H9 (cell line): Measurements from ENCODE around the gene SCGB1C1. TPM values are rescaled to one million over a fixed set of nuclear protein-coding genes. Genes with fewer than 3 reads are reported as not detected.

Experiments
- DNase-seq: peaks from one replicate; pipeline ENCODE4 v3.0.0-alpha.2; 2017
- H2AFZ ChIP-seq: one replicate; pipeline ENCODE4 v1.6.1; 2013; ENCODE audit warnings: mild to moderate bottlenecking, low read length, control low read depth, moderate library complexity
- H2AK5ac ChIP-seq: 2 replicates; pipeline ENCODE4 v1.6.1; 2013; ENCODE audit warnings: low read length, control low read depth, mixed read lengths; ENCODE audit not compliant: insufficient read length
- H2BK120ac ChIP-seq: one replicate; pipeline ENCODE4 v1.6.1; 2013; ENCODE audit warnings: low read depth, mild to moderate bottlenecking, low read length, control low read depth, inconsistent platforms; ENCODE audit not compliant: poor library complexity, severe bottlenecking
- H2BK12ac ChIP-seq: 2 replicates; pipeline ENCODE4 v1.6.1; 2013; ENCODE audit warnings: low read length, control low read depth, mixed read lengths, low read depth; ENCODE audit not compliant: insufficient read length
- H2BK15ac ChIP-seq: 2 replicates; pipeline ENCODE4 v1.6.1; 2013; ENCODE audit warnings: low read depth, low read length, control low read depth
- H2BK20ac ChIP-seq: one replicate; pipeline ENCODE4 v1.6.1; 2013; ENCODE audit warnings: low read depth, mild to moderate bottlenecking, low read length, control low read depth, inconsistent platforms; ENCODE audit not compliant: poor library complexity, severe bottlenecking
- H2BK5ac ChIP-seq: 2 replicates; pipeline ENCODE4 v1.6.1; 2013; ENCODE audit warnings: low read length, control low read depth, mixed read lengths; ENCODE audit not compliant: insufficient read length
- H3K14ac ChIP-seq: 2 replicates; pipeline ENCODE4 v1.6.1; 2013; ENCODE audit warnings: low read length, control low read depth; ENCODE audit not compliant: insufficient read depth
- H3K18ac ChIP-seq: 2 replicates; pipeline ENCODE4 v1.6.1; 2013; ENCODE audit warnings: low read depth, mild to moderate bottlenecking, mixed read lengths, low read length, control low read depth; ENCODE audit not compliant: insufficient read length
- H3K23ac ChIP-seq: 2 replicates; pipeline ENCODE4 v1.6.1; 2013; ENCODE audit warnings: low read length, control low read depth, mixed read lengths, low read depth; ENCODE audit not compliant: insufficient read length
- H3K23me2 ChIP-seq: 2 replicates; pipeline ENCODE4 v1.6.1; 2013; ENCODE audit warnings: low read depth, mild to moderate bottlenecking, mixed read lengths, low read length, control low read depth; ENCODE audit not compliant: insufficient read length, poor library complexity, severe bottlenecking
- H3K27ac ChIP-seq: 2 replicates; pipeline ENCODE4 v1.5.1; 2013; ENCODE audit warnings: low read length, control low read depth, mixed read lengths, low read depth; ENCODE audit not compliant: insufficient read length
- H3K27me3 ChIP-seq: 2 replicates; pipeline ENCODE4 v1.6.1; 2013; ENCODE audit warnings: low read length, control low read depth, inconsistent platforms; ENCODE audit not compliant: insufficient read depth
- H3K4ac ChIP-seq: 2 replicates; pipeline ENCODE4 v1.6.1; 2013; ENCODE audit warnings: low read depth, mild to moderate bottlenecking, control low read depth, inconsistent platforms, low read length, moderate library complexity
- H3K4me1 ChIP-seq: 2 replicates; pipeline ENCODE4 v1.6.1; 2013; ENCODE audit warnings: low read length, control low read depth, inconsistent platforms; ENCODE audit not compliant: insufficient read depth
- H3K4me2 ChIP-seq: 2 replicates; pipeline ENCODE4 v1.6.1; 2013; ENCODE audit warnings: low read length, control low read depth, mixed read lengths; ENCODE audit not compliant: insufficient read length, insufficient read depth
- H3K56ac ChIP-seq: 2 replicates; pipeline ENCODE4 v1.6.1; 2013; ENCODE audit warnings: low read depth, mild to moderate bottlenecking, mixed read lengths, low read length, control low read depth; ENCODE audit not compliant: insufficient read length
- H3K79me1 ChIP-seq: 2 replicates; pipeline ENCODE4 v1.6.1; 2013; ENCODE audit warnings: low read depth, mild to moderate bottlenecking, moderate library complexity, low read length, control low read depth, inconsistent platforms; ENCODE audit not compliant: insufficient read depth, poor library complexity, severe bottlenecking
- H3K79me2 ChIP-seq: 2 replicates; pipeline ENCODE4 v1.6.1; 2013; ENCODE audit warnings: low read length, control low read depth, inconsistent platforms; ENCODE audit not compliant: insufficient read depth
- H3K9ac ChIP-seq: 2 replicates; pipeline ENCODE4 v1.6.1; 2013; ENCODE audit warnings: low read length, control low read depth, mixed read lengths; ENCODE audit not compliant: insufficient read length; ENCODE audit errors: extremely low read depth
- H3K9me3 ChIP-seq: one replicate; pipeline ENCODE4 v1.6.1; 2013; ENCODE audit warnings: low read depth, low read length, inconsistent platforms; ENCODE audit not compliant: control insufficient read depth
- H3T11ph ChIP-seq: one replicate; pipeline ENCODE4 v1.6.1; 2013; ENCODE audit warnings: mild to moderate bottlenecking, low read length, control low read depth, inconsistent platforms
- H4K20me1 ChIP-seq: one replicate; pipeline ENCODE4 v1.6.1; 2013; ENCODE audit not compliant: control insufficient read depth, insufficient read length, insufficient read depth
- H4K5ac ChIP-seq: 2 replicates; pipeline ENCODE4 v1.6.1; 2013; ENCODE audit warnings: low read depth, mild to moderate bottlenecking, mixed read lengths, low read length, control low read depth; ENCODE audit not compliant: insufficient read length
- H4K8ac ChIP-seq: replicated peaks from 2 replicates; pipeline ENCODE4 v1.6.1; 2013; ENCODE audit warnings: low read length, control low read depth, mixed read lengths, low read depth; ENCODE audit not compliant: insufficient read length
- H4K91ac ChIP-seq: 2 replicates; pipeline ENCODE4 v1.6.1; 2013; ENCODE audit warnings: low read depth, mild to moderate bottlenecking, moderate library complexity, mixed read lengths, low read length, control low read depth; ENCODE audit not compliant: insufficient read length
- H3K27ac Mint-ChIP-seq, 3 experiments: 2 replicates in 2 of 3; 3 replicates in 1 of 3; pipeline ENCODE4 v1.8.0; 2020 to 2021; ENCODE audit warnings: mixed read lengths in 3 of 3, mild to moderate bottlenecking in 1 of 3, moderate library complexity in 1 of 3
- H3K27me3 Mint-ChIP-seq: 2 replicates; pipeline ENCODE4 v1.8.0; 2021; ENCODE audit warnings: low read depth, mild to moderate bottlenecking, moderate library complexity, mixed read lengths
- H3K36me3 Mint-ChIP-seq, 3 experiments: 2 replicates in 2 of 3; 3 replicates in 1 of 3; pipeline ENCODE4 v1.8.0; 2020 to 2021; ENCODE audit warnings: low read depth in 3 of 3, mixed read lengths in 3 of 3; ENCODE audit not compliant: insufficient read depth in 1 of 3
- H3K4me1 Mint-ChIP-seq, 2 experiments: 2 replicates each; pipeline ENCODE4 v1.8.0; 2020; ENCODE audit warnings: mixed read lengths in 2 of 2
- H3K4me3 Mint-ChIP-seq, 2 experiments: 2 replicates in 1 of 2; 3 replicates in 1 of 2; pipeline ENCODE4 v1.8.0; 2020 to 2021; ENCODE audit warnings: mild to moderate bottlenecking in 2 of 2, mixed read lengths in 2 of 2, moderate library complexity in 1 of 2
- H3K9me3 Mint-ChIP-seq, 2 experiments: 2 replicates in 1 of 2; 3 replicates in 1 of 2; pipeline ENCODE4 v1.8.0; 2020; ENCODE audit warnings: mild to moderate bottlenecking in 2 of 2, mixed read lengths in 2 of 2, moderate library complexity in 1 of 2
- WGBS: extraction: QIAGEN DNeasy Blood & Tissue Kit; methylation state at CpG from one replicate; pipeline ENCODE4 v1.1.7; 2013; ENCODE audit warnings: missing lambda C conversion rate, low lambda C conversion rate, mixed read lengths; ENCODE audit not compliant: insufficient read length; ENCODE audit errors: extremely low coverage; 5-methylcytosine and 5-hydroxymethylcytosine counted together
- total RNA-seq: library from RNA; stranded (reverse); gene quantifications from 2 replicates; pipeline ENCODE4 v1.2.1, GENCODE V29; 2021
- TF ChIP-seq, protein P1 (sequence below): fragments of 200-600 bp; sonication (generic); conservative IDR thresholded peaks from 3 replicates; pipeline ENCODE4 v1.8.0; 2021; ENCODE audit warnings: antibody characterized with exemption, mild to moderate bottlenecking

The SCGB1C1 gene
- total RNA-seq, 1 experiment from 2014 or later: not detected

DNA sequence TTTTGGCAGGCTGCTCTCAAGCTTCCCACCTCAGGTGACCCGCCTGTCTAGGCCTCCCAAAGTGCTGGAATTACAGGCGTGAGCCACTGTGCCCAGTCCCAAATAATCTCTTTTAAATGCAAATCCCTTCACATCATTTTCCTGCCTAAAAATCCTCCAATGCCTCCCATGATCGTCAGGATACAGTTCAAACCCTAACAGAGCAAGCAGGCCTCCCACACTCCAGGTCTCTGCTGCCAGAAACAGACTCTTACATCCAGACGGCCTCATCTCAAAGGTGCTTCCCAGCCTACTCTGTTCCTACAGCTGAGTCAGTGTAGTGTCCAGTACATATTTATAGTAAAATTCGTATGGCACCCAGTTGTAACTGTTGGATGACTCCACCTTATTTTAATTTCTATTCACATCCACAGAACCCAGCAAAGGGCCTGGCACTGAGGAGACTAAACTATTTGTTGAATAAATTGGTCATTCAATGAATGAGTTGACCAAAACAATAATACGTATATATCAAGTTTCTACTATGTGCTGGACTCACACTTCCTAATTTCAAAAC lies 35.0 kb downstream of the SCGB1C1 start:
- no peak overlapping the region for H3K14ac ChIP-seq
- H3K9me3 Mint-ChIP-seq: no peaks in the 10 kb centered on the region
- no peaks in the 10 kb centered on the region; the same call in 1 of the 2 replicates for H3K27me3 ChIP-seq
- H3K27ac ChIP-seq: no peak overlapping the region
- H4K20me1 ChIP-seq: no peaks in the 10 kb centered on the region
- no peak overlapping the region for H3K4me2 ChIP-seq
- no peak overlapping the region for H3K56ac ChIP-seq
- H3K27ac Mint-ChIP-seq: 0 out of 7 replicates have a peak overlapping the region, but pooled peaks of 1 of the 3 experiments have one; percentile 47
- H3K36me3 Mint-ChIP-seq: peaks cover 3 to 19% (median 3%) of the 10 kb centered on the region in 3 experiments; a peak in 5 of 7 replicates
- DNase-seq: no peak
- no peak overlapping the region for H2BK120ac ChIP-seq
- H3K4ac ChIP-seq: no peak overlapping the region
- no peak overlapping the region for H3K9ac ChIP-seq
- H2AFZ ChIP-seq: no peak overlapping the region
- H3K4me1 Mint-ChIP-seq: no peaks in the 10 kb centered on the region
- H2BK5ac ChIP-seq: no peak overlapping the region
- no peak overlapping the region for H4K8ac ChIP-seq
- no peaks in the 10 kb centered on the region for H3K23me2 ChIP-seq
- no peak overlapping the region for H3K18ac ChIP-seq
- peak overlapping the region in 1 of 2 experiments; percentile 34; a peak in 1 of 5 replicates for H3K4me3 Mint-ChIP-seq
- H2BK20ac ChIP-seq: no peak overlapping the region
- no peak overlapping the region for H3K23ac ChIP-seq
- H2BK12ac ChIP-seq: no peak overlapping the region
- no peaks in the 10 kb centered on the region for H3K4me1 ChIP-seq
- H2AK5ac ChIP-seq: no peak overlapping the region
- H4K5ac ChIP-seq: no peak overlapping the region
- no peaks in the 10 kb centered on the region for H3K79me1 ChIP-seq
- H2BK15ac ChIP-seq: no peak overlapping the region
- H3K27me3 Mint-ChIP-seq: peaks cover 1% of the 10 kb centered on the region; the same call in 1 of the 2 replicates
- no peaks in the 10 kb centered on the region for H3K79me2 ChIP-seq
- H3K9me3 ChIP-seq: no peaks in the 10 kb centered on the region
- no peak overlapping the region for H3T11ph ChIP-seq
- no CpG with 5 or more reads among the region's 6 CpGs for WGBS
- no peak overlapping the region for H4K91ac ChIP-seq
- TF ChIP-seq, protein P1, sequence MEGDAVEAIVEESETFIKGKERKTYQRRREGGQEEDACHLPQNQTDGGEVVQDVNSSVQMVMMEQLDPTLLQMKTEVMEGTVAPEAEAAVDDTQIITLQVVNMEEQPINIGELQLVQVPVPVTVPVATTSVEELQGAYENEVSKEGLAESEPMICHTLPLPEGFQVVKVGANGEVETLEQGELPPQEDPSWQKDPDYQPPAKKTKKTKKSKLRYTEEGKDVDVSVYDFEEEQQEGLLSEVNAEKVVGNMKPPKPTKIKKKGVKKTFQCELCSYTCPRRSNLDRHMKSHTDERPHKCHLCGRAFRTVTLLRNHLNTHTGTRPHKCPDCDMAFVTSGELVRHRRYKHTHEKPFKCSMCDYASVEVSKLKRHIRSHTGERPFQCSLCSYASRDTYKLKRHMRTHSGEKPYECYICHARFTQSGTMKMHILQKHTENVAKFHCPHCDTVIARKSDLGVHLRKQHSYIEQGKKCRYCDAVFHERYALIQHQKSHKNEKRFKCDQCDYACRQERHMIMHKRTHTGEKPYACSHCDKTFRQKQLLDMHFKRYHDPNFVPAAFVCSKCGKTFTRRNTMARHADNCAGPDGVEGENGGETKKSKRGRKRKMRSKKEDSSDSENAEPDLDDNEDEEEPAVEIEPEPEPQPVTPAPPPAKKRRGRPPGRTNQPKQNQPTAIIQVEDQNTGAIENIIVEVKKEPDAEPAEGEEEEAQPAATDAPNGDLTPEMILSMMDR: no peak
